HCT116 (cell line): ENCODE results near the gene ANGPTL1. TPM values are rescaled to one million over a fixed set of nuclear protein-coding genes. Genes with fewer than 3 reads are reported as not detected.

Experiments
- ATAC-seq: fragments of 200-7000 bp; cut with Tn5 transposase; 2 replicates; pipeline ENCODE4 v1.9.1; 2020; ENCODE audit warnings: mild to moderate bottlenecking, moderate library complexity
- BruUV-seq: library from RNA; stranded (reverse); fragments of 400-500 nt; replicated peaks from 2 replicates; lab custom pipeline; 2021; lab: Mats Ljungman, UMichigan
- CTCF ChIA-PET: fragments of 300-600 bp; sonication (Branson Sonifier 250); formaldehyde crosslinking; loops from one replicate; lab custom pipeline; 2021; ENCODE audit warnings: antibody characterized with exemption; lab: Charles Lee
- POLR2A ChIA-PET: fragments of 300-600, 350-600 bp; sonication (Branson Sonifier 250); formaldehyde crosslinking; loops from one replicate; lab custom pipeline; 2021; ENCODE audit warnings: antibody characterized with exemption; lab: Charles Lee
- RAD21 ChIA-PET, 2 experiments: fragments of 300-600 bp; sonication (Branson Sonifier 250); formaldehyde crosslinking; loops; one replicate each; lab custom pipeline; 2023; ENCODE audit warnings: low total read pairs in 2 of 2; ENCODE audit not compliant: uncharacterized antibody in 2 of 2, unreplicated experiment in 2 of 2, low non-redundant PET in 1 of 2; lab: Charles Lee
- DNase-seq: peaks from one replicate; pipeline ENCODE4 v3.0.0-alpha.2; 2010; ENCODE audit warnings: low read depth, low spot score
- H2AFZ ChIP-seq: fragments of 200-600 bp; shearing (Covaris generic), sonication (generic); 2 replicates; pipeline ENCODE4 v1.6.1; 2017; ENCODE audit warnings: low read depth, mixed run types, mixed read lengths, antibody characterized with exemption, low read length; ENCODE audit not compliant: poor library complexity, severe bottlenecking
- H3K27ac ChIP-seq: 2 replicates; pipeline ENCODE4 v1.5.1; 2012; ENCODE audit warnings: low read depth, low read length
- H3K27me3 ChIP-seq: fragments of 200-600 bp; sonication (generic); 2 replicates; pipeline ENCODE4 v1.6.1; 2016; ENCODE audit warnings: mixed run types, low read length, mixed read lengths; ENCODE audit not compliant: insufficient read depth
- H3K36me3 ChIP-seq, 2 experiments: fragments of 200-500 bp in 1 of 2; fragments of 200-600 bp in 1 of 2; sonication (Bioruptor generic) in 1 of 2; sonication (generic) in 1 of 2; 2 replicates each; pipeline versions ENCODE4 v1.5.1 to v1.6.1; 2014 to 2016; ENCODE audit warnings: low read length in 2 of 2, inconsistent platforms in 1 of 2, mixed read lengths in 1 of 2, mixed run types in 1 of 2; ENCODE audit not compliant: insufficient read depth in 2 of 2, control insufficient read depth in 1 of 2
- H3K4me1 ChIP-seq, 2 experiments: fragments of 200-600 bp in 1 of 2; sonication (generic) in 1 of 2; 2 replicates each; pipeline versions ENCODE4 v1.5.1 to v1.6.1; 2012 to 2017; ENCODE audit warnings: low read length in 2 of 2, inconsistent platforms in 1 of 2, mild to moderate bottlenecking in 1 of 2, mixed read lengths in 1 of 2, mixed run types in 1 of 2, moderate library complexity in 1 of 2; ENCODE audit not compliant: insufficient read depth in 2 of 2, control insufficient read depth in 1 of 2
- H3K4me2 ChIP-seq: fragments of 200-600 bp; sonication (generic); 2 replicates; pipeline ENCODE4 v1.6.1; 2017; ENCODE audit warnings: mixed run types, low read length, mixed read lengths
- H3K4me3 ChIP-seq, 2 experiments: fragments of 200-600 bp in 1 of 2; sonication (generic) in 1 of 2; replicated peaks in 1 of 2; 2 replicates each; pipeline ENCODE4 v1.5.1; 2011 to 2016; ENCODE audit warnings: low read length in 2 of 2, control low read depth in 1 of 2, low read depth in 1 of 2, mild to moderate bottlenecking in 1 of 2, mixed read lengths in 1 of 2, mixed run types in 1 of 2
- H3K79me2 ChIP-seq: fragments of 200-600 bp; sonication (generic); 2 replicates; pipeline ENCODE4 v1.6.1; 2017; ENCODE audit warnings: mild to moderate bottlenecking, mixed run types, low read length, moderate library complexity, mixed read lengths; ENCODE audit not compliant: insufficient read depth
- H3K9ac ChIP-seq: fragments of 200-600 bp; sonication (generic); 2 replicates; pipeline ENCODE4 v1.6.1; 2016; ENCODE audit warnings: low read length, mixed read lengths
- H3K9me2 ChIP-seq: fragments of 200-600 bp; sonication (generic), shearing (Covaris generic); 2 replicates; pipeline ENCODE4 v1.6.1; 2017; ENCODE audit warnings: mixed run types, mild to moderate bottlenecking, moderate library complexity; ENCODE audit not compliant: insufficient read depth
- H3K9me3 ChIP-seq, 2 experiments: fragments of 200-500 bp in 1 of 2; fragments of 200-600 bp in 1 of 2; sonication (Bioruptor generic) in 1 of 2; sonication (generic) in 1 of 2; 2 replicates each; pipeline ENCODE4 v1.6.1; 2014 to 2017; ENCODE audit warnings: low read length in 2 of 2, mixed read lengths in 2 of 2, inconsistent platforms in 1 of 2, low read depth in 1 of 2, mild to moderate bottlenecking in 1 of 2, mixed run types in 1 of 2, moderate library complexity in 1 of 2; ENCODE audit not compliant: control insufficient read depth in 1 of 2, insufficient read depth in 1 of 2
- H4K20me1 ChIP-seq: fragments of 200-600 bp; sonication (generic), shearing (Covaris generic); 2 replicates; pipeline ENCODE4 v1.6.1; 2017; ENCODE audit warnings: mixed run types, mild to moderate bottlenecking, moderate library complexity; ENCODE audit not compliant: insufficient read depth
- CTCF ChIP-seq, 3 experiments: fragments of 200-600 bp in 1 of 3; sonication (generic) in 1 of 3; IDR thresholded peaks in 2 of 3; conservative IDR thresholded peaks in 1 of 3; 2 replicates each; pipeline ENCODE4 v1.5.1; 2012 to 2017; ENCODE audit warnings: low read depth in 2 of 3, low read length in 2 of 3, antibody characterized with exemption in 1 of 3, borderline replicate concordance in 1 of 3, control low read depth in 1 of 3, mild to moderate bottlenecking in 1 of 3, mixed read lengths in 1 of 3, mixed run types in 1 of 3, moderate library complexity in 1 of 3; ENCODE audit not compliant: insufficient read depth in 1 of 3
- EGR1 ChIP-seq: IDR thresholded peaks from 2 replicates; pipeline ENCODE4 v1.6.1; 2012; ENCODE audit warnings: low read depth
- ELF1 ChIP-seq: IDR thresholded peaks from 2 replicates; pipeline ENCODE4 v1.6.1; 2012; ENCODE audit warnings: low read depth, borderline replicate concordance
- EZH2phosphoT487 ChIP-seq: fragments of 200-600 bp; IDR thresholded peaks from 2 replicates; pipeline ENCODE4 v1.6.1; 2018; ENCODE audit warnings: antibody characterized with exemption, borderline replicate concordance
- FOSL1 ChIP-seq: IDR thresholded peaks from 2 replicates; pipeline ENCODE4 v1.6.1; 2012; ENCODE audit warnings: low read depth
- JUND ChIP-seq: IDR thresholded peaks from 2 replicates; pipeline ENCODE4 v1.6.1; 2012
- MAX ChIP-seq: IDR thresholded peaks from 2 replicates; pipeline ENCODE4 v1.6.1; 2012
- POLR2AphosphoS5 ChIP-seq: IDR thresholded peaks from 2 replicates; pipeline ENCODE4 v1.6.1; 2011; ENCODE audit warnings: mild to moderate bottlenecking, low read depth, low read length, moderate library complexity
- TCF7L2 ChIP-seq: IDR thresholded peaks from 2 replicates; pipeline ENCODE4 v1.7.0; 2011; ENCODE audit warnings: borderline replicate concordance, inconsistent platforms; ENCODE audit not compliant: insufficient read depth, insufficient read length; ENCODE audit errors: extremely low read depth
- YY1 ChIP-seq: IDR thresholded peaks from 2 replicates; pipeline ENCODE4 v1.6.1; 2011; ENCODE audit warnings: low read length, low read depth, moderate library complexity, mild to moderate bottlenecking; ENCODE audit not compliant: insufficient replicate concordance; ENCODE audit errors: extremely low read depth
- ZFX ChIP-seq: fragments of 450-650 bp; IDR thresholded peaks from 2 replicates; pipeline ENCODE4 v1.6.1; 2017
- intact Hi-C: fragments of 100-400 bp; cut with micrococcal nuclease; formaldehyde crosslinking; loops from 2 replicates; pipeline ENCODE4 v1.10.0; 2022
- total RNA-seq: library from RNA; stranded (reverse); gene quantifications from one replicate; pipeline ENCODE4 v1.2.1, GENCODE V29; 2021; ENCODE audit not compliant: unreplicated experiment
- TF ChIP-seq, protein P1 (sequence below): IDR thresholded peaks from 2 replicates; pipeline ENCODE4 v1.6.1; 2012

The ANGPTL1 gene
- total RNA-seq, 1 experiment from 2014 or later, result 0.34 TPM

GRCh38 chr1:178862864-178863263 lies 8.0 kb downstream of the ANGPTL1 start:
- no peak for DNase-seq
- no peaks in the 10 kb centered on the region for H3K4me1 ChIP-seq
- H3K27ac ChIP-seq, result no peak overlapping the region
- H3K9me3 ChIP-seq, result no peaks in the 10 kb centered on the region
- H3K36me3 ChIP-seq, result no peaks in the 10 kb centered on the region
- H3K4me3 ChIP-seq, result no peak overlapping the region
- no peaks in the 10 kb centered on the region for H4K20me1 ChIP-seq
- ATAC-seq, result no peak
- H3K9ac ChIP-seq, result no peak overlapping the region
- no peak overlapping the region for H3K4me2 ChIP-seq
- no peak for TF ChIP-seq TCF7L2
- TF ChIP-seq EZH2phosphoT487, result no peak
- TF ChIP-seq EGR1, result no peak
- no peak for TF ChIP-seq MAX
- TF ChIP-seq FOSL1, result no peak
- no peak for TF ChIP-seq YY1
- TF ChIP-seq POLR2AphosphoS5, result no peak
- TF ChIP-seq ELF1, result no peak
- TF ChIP-seq, protein P1, sequence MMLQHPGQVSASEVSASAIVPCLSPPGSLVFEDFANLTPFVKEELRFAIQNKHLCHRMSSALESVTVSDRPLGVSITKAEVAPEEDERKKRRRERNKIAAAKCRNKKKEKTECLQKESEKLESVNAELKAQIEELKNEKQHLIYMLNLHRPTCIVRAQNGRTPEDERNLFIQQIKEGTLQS, result no peak
- no peak for TF ChIP-seq CTCF (IDR thresholded peaks at IDR 0.05 in 2 of 3, conservative IDR thresholded peaks at IDR 0.05 in 1 of 3; ENCODE audit: borderline replicate concordance in 1 of 3, insufficient read depth in 1 of 3, low read depth in 2 of 3, low read length in 2 of 3)
- TF ChIP-seq ZFX, result no peak
- TF ChIP-seq JUND, result no peak
- ChIA-PET RAD21 (no interaction called here), CTCF (no interaction called here), POLR2A (no interaction called here)
- H3K27me3 ChIP-seq, result no peaks in the 10 kb centered on the region
- intact Hi-C loops, result no loop called here
- no peaks in the 10 kb centered on the region for H3K79me2 ChIP-seq
- H3K9me2 ChIP-seq, result no peaks in the 10 kb centered on the region
- H2AFZ ChIP-seq, result no peak overlapping the region
- no TSS peak for BruUV-seq
